Hepatocyte (in vitro differentiated cells): ENCODE data around the gene ACSL4.

Experiments used
- EZH2 ChIP-seq: fragments of 200-600 bp; sonication (generic); IDR thresholded peaks from 2 replicates; pipeline ENCODE4 v1.6.1; 2016; ENCODE audit warnings: antibody characterized with exemption, mild to moderate bottlenecking, borderline replicate concordance
- TF ChIP-seq, protein P1 (sequence below): fragments of 200-600 bp; sonication (generic); IDR thresholded peaks from 2 replicates; pipeline ENCODE4 v1.5.1; 2016; ENCODE audit warnings: antibody characterized with exemption, mild to moderate bottlenecking; ENCODE audit not compliant: poor library complexity

DNA sequence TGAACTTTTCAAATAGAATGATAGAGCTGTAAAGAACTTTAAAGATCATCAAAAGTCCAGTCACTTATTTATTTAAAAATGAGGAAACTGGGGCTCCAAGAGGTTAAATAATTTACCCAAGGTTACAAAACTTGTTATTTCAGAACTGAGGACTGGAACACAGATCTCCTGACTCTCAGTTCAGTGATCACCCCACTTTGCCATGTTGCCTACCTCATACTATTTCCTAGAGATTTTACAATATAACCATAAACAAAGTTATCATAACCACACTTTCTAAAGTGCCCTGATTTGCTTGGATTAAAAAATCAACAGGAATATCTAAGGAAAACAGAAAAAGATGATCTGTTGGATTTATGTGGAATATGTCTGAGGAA is 7.4 kb upstream of the ACSL4 start:
- TF ChIP-seq, protein P1, sequence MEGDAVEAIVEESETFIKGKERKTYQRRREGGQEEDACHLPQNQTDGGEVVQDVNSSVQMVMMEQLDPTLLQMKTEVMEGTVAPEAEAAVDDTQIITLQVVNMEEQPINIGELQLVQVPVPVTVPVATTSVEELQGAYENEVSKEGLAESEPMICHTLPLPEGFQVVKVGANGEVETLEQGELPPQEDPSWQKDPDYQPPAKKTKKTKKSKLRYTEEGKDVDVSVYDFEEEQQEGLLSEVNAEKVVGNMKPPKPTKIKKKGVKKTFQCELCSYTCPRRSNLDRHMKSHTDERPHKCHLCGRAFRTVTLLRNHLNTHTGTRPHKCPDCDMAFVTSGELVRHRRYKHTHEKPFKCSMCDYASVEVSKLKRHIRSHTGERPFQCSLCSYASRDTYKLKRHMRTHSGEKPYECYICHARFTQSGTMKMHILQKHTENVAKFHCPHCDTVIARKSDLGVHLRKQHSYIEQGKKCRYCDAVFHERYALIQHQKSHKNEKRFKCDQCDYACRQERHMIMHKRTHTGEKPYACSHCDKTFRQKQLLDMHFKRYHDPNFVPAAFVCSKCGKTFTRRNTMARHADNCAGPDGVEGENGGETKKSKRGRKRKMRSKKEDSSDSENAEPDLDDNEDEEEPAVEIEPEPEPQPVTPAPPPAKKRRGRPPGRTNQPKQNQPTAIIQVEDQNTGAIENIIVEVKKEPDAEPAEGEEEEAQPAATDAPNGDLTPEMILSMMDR: no peak
- TF ChIP-seq EZH2: no peak
